OCI-LY7 (cell line): ENCODE data around the gene AFTPH. TPM values are rescaled to one million over a fixed set of nuclear protein-coding genes. Genes with fewer than 3 reads are reported as not detected.

ENCODE experiments used
- BruUV-seq: library from RNA; stranded (reverse); fragments of 400-500 nt; replicated peaks from 2 replicates; lab custom pipeline; 2021; lab: Mats Ljungman, UMichigan
- CTCF ChIA-PET: fragments of 300-600 bp; sonication (Branson Sonifier 250); formaldehyde crosslinking; loops from one replicate; lab custom pipeline; 2022; ENCODE audit warnings: antibody characterized with exemption; ENCODE audit not compliant: unreplicated experiment; lab: Charles Lee
- POLR2A ChIA-PET: fragments of 300-600 bp; sonication (Branson Sonifier 250); formaldehyde crosslinking; loops from one replicate; lab custom pipeline; 2022; ENCODE audit warnings: antibody characterized with exemption; lab: Charles Lee
- DNase-seq: peaks from one replicate; pipeline ENCODE4 v3.0.0-alpha.2; 2015; ENCODE audit warnings: low spot score
- H2AFZ ChIP-seq: fragments of 200-600 bp; sonication (generic), shearing (Covaris generic); 2 replicates; pipeline ENCODE4 v1.6.1; 2014; ENCODE audit warnings: mild to moderate bottlenecking, antibody characterized with exemption, low read length, moderate library complexity
- H3K27ac ChIP-seq: fragments of 200-600 bp; sonication (generic); 2 replicates; pipeline ENCODE4 v1.5.1; 2014; ENCODE audit warnings: mixed run types, low read depth, mild to moderate bottlenecking, moderate library complexity, low read length, inconsistent platforms; ENCODE audit not compliant: poor library complexity, severe bottlenecking
- H3K36me3 ChIP-seq: fragments of 200-600 bp; sonication (generic); 2 replicates; pipeline ENCODE4 v1.6.1; 2014; ENCODE audit warnings: mild to moderate bottlenecking, antibody characterized with exemption, low read length, moderate library complexity, mixed read lengths; ENCODE audit not compliant: insufficient read depth
- H3K4me1 ChIP-seq: fragments of 200-600 bp; sonication (generic); 2 replicates; pipeline ENCODE4 v1.5.1; 2014; ENCODE audit warnings: mild to moderate bottlenecking, low read length; ENCODE audit not compliant: insufficient read depth, poor library complexity, severe bottlenecking
- H3K4me2 ChIP-seq: fragments of 200-600 bp; sonication (generic); 2 replicates; pipeline ENCODE4 v1.6.1; 2014; ENCODE audit warnings: mild to moderate bottlenecking, low read length
- H3K4me3 ChIP-seq: fragments of 200-600 bp; sonication (generic); 2 replicates; pipeline ENCODE4 v1.5.1; 2014; ENCODE audit warnings: mild to moderate bottlenecking, low read depth, low read length; ENCODE audit not compliant: poor library complexity, severe bottlenecking
- H3K79me2 ChIP-seq: fragments of 200-600 bp; sonication (generic); 2 replicates; pipeline ENCODE4 v1.6.1; 2016; ENCODE audit warnings: low read depth, mild to moderate bottlenecking, low read length, moderate library complexity, mixed read lengths; ENCODE audit not compliant: insufficient read depth
- H3K9me2 ChIP-seq: fragments of 200-600 bp; sonication (generic); 2 replicates; pipeline ENCODE4 v1.6.1; 2016; ENCODE audit warnings: mild to moderate bottlenecking, low read length, mixed read lengths; ENCODE audit not compliant: insufficient read depth
- H3K9me3 ChIP-seq: fragments of 200-600 bp; sonication (generic); 2 replicates; pipeline ENCODE4 v1.6.1; 2014; ENCODE audit warnings: mild to moderate bottlenecking, mixed run types, low read length, mixed read lengths
- H4K20me1 ChIP-seq: fragments of 200-600 bp; sonication (generic); 2 replicates; pipeline ENCODE4 v1.6.1; 2014; ENCODE audit warnings: mild to moderate bottlenecking, antibody characterized with exemption, low read length, moderate library complexity, mixed read lengths; ENCODE audit not compliant: insufficient read depth
- CTCF ChIP-seq: fragments of 200-600 bp; sonication (generic); conservative IDR thresholded peaks from 2 replicates; pipeline ENCODE4 v1.5.1; 2014; ENCODE audit warnings: mild to moderate bottlenecking, antibody characterized with exemption, low read length, moderate library complexity, mixed read lengths
- EZH2phosphoT487 ChIP-seq: fragments of 200-600 bp; sonication (generic); IDR thresholded peaks from 2 replicates; pipeline ENCODE4 v1.6.1; 2018; ENCODE audit warnings: low read depth, borderline replicate concordance, mild to moderate bottlenecking, mixed run types, antibody characterized with exemption, low read length, moderate library complexity, mixed read lengths
- intact Hi-C: fragments of 100-400 bp; cut with micrococcal nuclease; formaldehyde crosslinking; loops from one replicate; pipeline ENCODE4 v1.10.0; 2022; ENCODE audit not compliant: unreplicated experiment
- total RNA-seq, 2 experiments: library from RNA; depleted of rRNA in 1 of 2; stranded (reverse); fragments of >200 nt in 1 of 2; shearing (Covaris generic) in 1 of 2; gene quantifications; 2 replicates each; pipeline ENCODE4 v1.2.3, GENCODE V29; 2014 to 2022

Gene AFTPH
- total RNA-seq, 2 experiments from 2014 or later: 30.0 to 40.6 TPM

DNA sequence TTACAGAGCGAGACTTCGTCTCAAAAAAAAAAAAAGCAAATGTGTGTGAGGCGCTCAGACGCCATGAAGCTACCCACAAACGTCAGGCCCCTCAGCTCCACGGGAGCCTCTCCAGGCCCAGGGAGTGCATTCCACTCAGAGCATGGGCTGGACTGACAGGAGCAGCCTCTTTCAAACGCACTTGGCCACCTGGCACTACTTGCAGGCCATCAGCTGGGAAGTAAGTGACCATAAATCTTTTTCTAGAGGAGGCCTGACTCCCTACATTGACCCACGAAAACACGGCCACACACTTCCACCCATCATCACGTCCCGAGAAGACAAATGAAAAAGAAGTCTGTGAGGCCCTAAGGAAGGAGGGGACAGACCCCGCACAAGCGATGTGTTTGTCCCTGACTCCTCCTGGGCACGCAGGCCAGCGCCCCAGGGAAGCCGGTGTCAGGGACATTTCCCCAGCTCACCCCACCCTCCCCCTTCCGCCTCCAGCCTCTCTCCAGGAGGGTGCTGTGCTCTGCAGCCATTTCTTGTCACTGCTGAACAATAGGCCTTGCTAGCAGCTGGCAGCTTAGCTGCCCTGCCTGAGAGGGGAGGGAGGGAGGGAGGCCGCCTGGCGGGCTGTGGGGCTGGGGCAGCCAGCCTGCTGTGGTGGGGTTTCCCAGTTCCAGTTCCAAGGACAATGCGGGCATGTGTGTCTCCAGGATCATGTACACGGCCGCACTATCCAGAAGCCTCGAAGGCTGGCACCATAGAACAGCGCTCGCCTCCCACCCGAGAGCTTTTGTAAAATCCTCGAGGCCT lies 103.0 kb downstream of the AFTPH start:
- no TSS peak for BruUV-seq
- POLR2A ChIA-PET: interaction anchor here (0.7 to 2.9 kb wide), 3 partner anchors 16 to 120 kb away, joined by 3 to 13 read pairs (median 4); no protein-coding TSS in a partner anchor
- no peak overlapping the region for H3K4me3 ChIP-seq

DNA sequence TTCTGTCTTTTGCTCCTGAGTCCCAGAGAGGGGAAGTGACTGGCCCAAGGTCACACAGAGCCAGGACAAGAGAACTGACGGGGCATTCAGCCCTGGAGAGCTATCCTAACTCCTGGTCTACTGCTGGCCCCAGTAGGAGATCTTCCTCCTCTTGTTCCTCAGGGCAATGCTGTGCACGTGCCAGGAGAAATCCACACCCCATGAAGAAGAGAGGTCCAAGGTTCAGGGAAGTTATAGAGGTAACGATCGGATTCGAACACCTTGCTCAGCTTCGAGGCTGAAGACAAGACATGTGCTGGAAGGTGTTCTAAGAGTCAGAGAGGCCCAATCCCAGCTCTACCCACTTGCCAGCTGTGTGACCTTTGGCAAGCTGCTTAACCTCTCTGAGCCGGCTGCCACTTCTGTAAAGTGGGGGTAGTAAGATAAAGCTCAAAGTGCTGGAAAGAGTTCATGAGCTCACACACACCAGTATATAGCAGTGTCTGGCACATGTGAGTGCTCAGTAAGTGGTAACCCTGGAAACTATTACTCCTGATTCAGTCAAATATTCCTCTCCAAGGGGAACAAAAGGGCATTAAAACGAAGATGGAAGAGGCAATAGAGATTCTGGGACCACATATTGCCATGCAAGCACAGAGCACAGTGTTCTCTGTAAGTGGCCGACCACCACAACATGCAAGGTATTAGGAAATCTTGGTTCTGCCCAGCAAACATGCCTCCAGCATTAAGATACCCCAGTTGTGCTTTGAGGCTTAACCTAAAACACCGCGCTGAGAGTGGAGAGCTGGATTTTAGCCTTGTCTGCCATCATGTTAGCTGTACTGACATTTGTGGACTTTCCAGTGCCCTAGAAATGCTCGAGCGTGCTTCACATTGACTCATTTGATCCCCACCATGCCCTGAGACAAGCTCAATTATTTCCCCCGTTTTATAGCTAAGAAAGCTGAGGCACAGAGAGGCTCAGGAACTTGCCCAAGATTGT lies 104.0 kb downstream of the AFTPH start:
- H3K79me2 ChIP-seq: peaks cover 15% of the 10 kb centered on the region; the same call in 1 of the 2 replicates
- POLR2A ChIA-PET: interaction anchor here (0.8 to 2.9 kb wide), 3 partner anchors 15 to 56 kb away, joined by 3 to 13 read pairs (median 3); no protein-coding TSS in a partner anchor

More for the DNA sequence above, 103.0 kb downstream of the AFTPH start:
- no peaks in the 10 kb centered on the region for H3K9me2 ChIP-seq
- no peaks in the 10 kb centered on the region for H3K9me3 ChIP-seq
- peaks cover 5% of the 10 kb centered on the region; the same call in 1 of the 2 replicates for H4K20me1 ChIP-seq
- no peak overlapping the region for H2AFZ ChIP-seq
- CTCF ChIA-PET: no interaction called here
- intact Hi-C loops: loop anchor here (10.0 kb wide), 1 partner anchor 292 kb away; no protein-coding TSS in a partner anchor
- peaks cover 5% of the 10 kb centered on the region; the same call in 1 of the 2 replicates for H3K79me2 ChIP-seq
- DNase-seq: no peak
- no peak overlapping the region for H3K27ac ChIP-seq
- H3K36me3 ChIP-seq: peaks cover 18% of the 10 kb centered on the region
- no peak overlapping the region for H3K4me2 ChIP-seq
- TF ChIP-seq EZH2phosphoT487: no peak
- TF ChIP-seq CTCF: no peak
- peaks cover 17% of the 10 kb centered on the region for H3K4me1 ChIP-seq

More for the DNA sequence above, 104.0 kb downstream of the AFTPH start:
- no peak overlapping the region for H3K27ac ChIP-seq
- TF ChIP-seq EZH2phosphoT487: no peak
- TF ChIP-seq CTCF: no peak
- H3K9me2 ChIP-seq: no peaks in the 10 kb centered on the region
- peaks cover 6% of the 10 kb centered on the region for H4K20me1 ChIP-seq
- no peaks in the 10 kb centered on the region for H3K9me3 ChIP-seq
- intact Hi-C loops: loop anchor here (10.0 kb wide), 1 partner anchor 293 kb away; no protein-coding TSS in a partner anchor
- H3K4me2 ChIP-seq: no peak overlapping the region
- no peak for DNase-seq
- no peak overlapping the region for H3K4me3 ChIP-seq
- CTCF ChIA-PET: interaction anchor here (0.9 to 1.2 kb wide), 2 partner anchors 10 to 13 kb away, joined by 3 read pairs; no protein-coding TSS in a partner anchor
- no peak overlapping the region for H2AFZ ChIP-seq
- H3K36me3 ChIP-seq: peaks cover 28% of the 10 kb centered on the region
- no TSS peak for BruUV-seq
- peaks cover 17% of the 10 kb centered on the region for H3K4me1 ChIP-seq
